ENCODE results near the gene AOPEP. TPM values are rescaled to one million over a fixed set of nuclear protein-coding genes. Genes with fewer than 3 reads are reported as not detected.

The AOPEP gene
- total RNA-seq, 1 experiment from 2014 or later: 32.4 TPM

GRCh38 chr9:94687451-94687850, 39.0 kb upstream of the AOPEP start:
- no peak for DNase-seq (ENCODE audit: unreplicated experiment)
- Mint-ChIP-seq H3K36me3 (ENCODE audit: insufficient read depth, unreplicated experiment) (no peaks in the 10 kb centered on the region), H3K4me1 (ENCODE audit: insufficient read depth, unreplicated experiment) (no peaks in the 10 kb centered on the region), H3K27ac (ENCODE audit: low read depth, unreplicated experiment) (no peak overlapping the region), H3K4me3 (ENCODE audit: unreplicated experiment) (no peak overlapping the region), H3K27me3 (ENCODE audit: insufficient read depth, unreplicated experiment) (peaks cover 29% of the 10 kb centered on the region), H3K9me3 (ENCODE audit: unreplicated experiment) (no peaks in the 10 kb centered on the region)
- BruUV-seq (replicated peaks): no TSS peak
- TF ChIP-seq CTCF (IDR thresholded peaks at IDR 0.05; ENCODE audit: unreplicated experiment): no peak
- ChIA-PET POLR2A (no interaction called here), CTCF (interaction anchor here (1.5 to 2.9 kb wide), 2 partner anchors 96 to 444 kb away, joined by 5 to 10 read pairs; no protein-coding TSS in a partner anchor)
- intact Hi-C loops (cut with micrococcal nuclease): no loop called here

- ChIA-PET POLR2A (no interaction called here), CTCF (interaction anchor here (0.6 to 1.4 kb wide), 3 partner anchors 9 to 455 kb away, joined by 3 to 6 read pairs (median 6); no protein-coding TSS in a partner anchor)
- H3K4me1 Mint-ChIP-seq (ENCODE audit: insufficient read depth, unreplicated experiment): no peaks in the 10 kb centered on the region
- intact Hi-C loops (cut with micrococcal nuclease): no loop called here
- peaks cover 6% of the 10 kb centered on the region for H3K36me3 Mint-ChIP-seq (ENCODE audit: insufficient read depth, unreplicated experiment)
- no TSS peak for BruUV-seq (replicated peaks)
- no peak for DNase-seq (ENCODE audit: unreplicated experiment)
- H3K9me3 Mint-ChIP-seq (ENCODE audit: unreplicated experiment): no peaks in the 10 kb centered on the region
- no peak for TF ChIP-seq CTCF (IDR thresholded peaks at IDR 0.05; ENCODE audit: unreplicated experiment)
- H3K4me3 Mint-ChIP-seq (ENCODE audit: unreplicated experiment): no peak overlapping the region
- no peak overlapping the region for H3K27ac Mint-ChIP-seq (ENCODE audit: low read depth, unreplicated experiment)
- peaks cover 29% of the 10 kb centered on the region for H3K27me3 Mint-ChIP-seq (ENCODE audit: insufficient read depth, unreplicated experiment)
Observed at GRCh38 chr9:94690344-94690743, 36.2 kb upstream of the AOPEP start.

DNA sequence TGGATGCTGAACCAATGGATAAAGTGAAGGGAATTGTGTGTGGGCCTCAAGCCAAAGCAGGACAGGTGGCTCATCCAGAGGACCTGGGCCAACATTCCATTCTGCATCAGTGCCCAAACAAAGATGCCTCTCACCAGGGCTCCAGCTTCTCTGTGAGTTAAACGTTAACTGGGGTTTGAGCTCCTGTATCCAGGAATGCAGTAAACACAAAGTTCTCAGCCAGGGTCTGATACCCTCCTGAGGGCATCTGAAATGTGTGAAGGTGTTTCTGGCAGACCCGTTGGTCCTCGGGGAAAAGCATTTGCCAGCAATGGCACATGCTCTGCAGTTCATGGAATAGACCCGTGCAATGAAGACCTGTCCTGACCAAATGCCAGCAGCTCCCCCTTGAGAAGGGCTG, 33.9 kb upstream of the AOPEP start:
- ChIA-PET CTCF (interaction anchor here (2.7 kb wide), 1 partner anchor 11 kb away, joined by 17 read pairs; no protein-coding TSS in a partner anchor), POLR2A (interaction anchor here (1.0 kb wide), 1 partner anchor 16 kb away, joined by 4 read pairs; no protein-coding TSS in a partner anchor)
- Mint-ChIP-seq H3K4me1 (ENCODE audit: insufficient read depth, unreplicated experiment) (no peaks in the 10 kb centered on the region), H3K27me3 (ENCODE audit: insufficient read depth, unreplicated experiment) (peaks cover 29% of the 10 kb centered on the region), H3K4me3 (ENCODE audit: unreplicated experiment) (no peak overlapping the region), H3K27ac (ENCODE audit: low read depth, unreplicated experiment) (no peak overlapping the region), H3K9me3 (ENCODE audit: unreplicated experiment) (no peaks in the 10 kb centered on the region), H3K36me3 (ENCODE audit: insufficient read depth, unreplicated experiment) (peaks cover 6% of the 10 kb centered on the region)
- intact Hi-C loops (cut with micrococcal nuclease): no loop called here
- no TSS peak for BruUV-seq (replicated peaks)
- no peak for TF ChIP-seq CTCF (IDR thresholded peaks at IDR 0.05; ENCODE audit: unreplicated experiment)
- DNase-seq (ENCODE audit: unreplicated experiment): no peak

DNA sequence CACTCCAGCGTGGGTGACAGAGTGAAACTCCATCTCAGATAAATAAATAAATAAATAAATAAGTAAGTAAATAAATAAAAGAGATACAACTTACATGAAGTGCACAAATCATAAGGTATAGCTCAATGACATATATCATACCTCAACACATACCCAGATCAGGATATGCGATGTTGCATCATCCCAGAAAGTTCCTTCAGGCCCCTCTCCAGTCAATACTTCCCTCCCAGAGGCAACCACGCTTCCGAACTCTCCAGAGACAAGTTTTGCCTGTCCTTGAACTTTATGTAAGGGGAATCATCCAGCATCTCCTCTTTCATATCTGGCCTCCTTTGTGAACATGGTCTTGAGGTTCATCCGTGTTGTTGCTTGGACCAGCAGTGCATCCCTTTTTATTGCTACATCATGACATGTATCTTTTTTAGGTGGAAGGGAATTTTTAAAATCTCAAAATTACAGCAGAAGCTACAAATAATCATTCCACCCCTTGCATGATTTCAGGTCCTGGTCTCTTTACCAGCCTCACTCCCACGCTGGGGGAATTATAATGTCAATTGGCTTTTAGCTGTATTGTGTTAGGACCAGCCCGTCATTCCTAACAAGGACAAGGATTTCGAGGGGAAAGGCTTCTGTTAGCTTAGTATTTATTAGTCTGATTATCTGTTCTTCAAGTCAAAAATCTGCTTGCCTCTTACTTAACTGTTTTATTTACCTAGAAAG, 32.9 kb upstream of the AOPEP start:
- BruUV-seq (replicated peaks): no TSS peak
- H3K36me3 Mint-ChIP-seq (ENCODE audit: insufficient read depth, unreplicated experiment): peaks cover 6% of the 10 kb centered on the region
- intact Hi-C loops (cut with micrococcal nuclease): no loop called here
- H3K27ac Mint-ChIP-seq (ENCODE audit: low read depth, unreplicated experiment): no peak overlapping the region
- H3K9me3 Mint-ChIP-seq (ENCODE audit: unreplicated experiment): no peaks in the 10 kb centered on the region
- H3K4me3 Mint-ChIP-seq (ENCODE audit: unreplicated experiment): no peak overlapping the region
- no peak for TF ChIP-seq CTCF (IDR thresholded peaks at IDR 0.05; ENCODE audit: unreplicated experiment)
- ChIA-PET CTCF (interaction anchor here (0.7 to 2.7 kb wide), 3 partner anchors 12 to 436 kb away, joined by 3 to 17 read pairs (median 3); no protein-coding TSS in a partner anchor), POLR2A (no interaction called here)
- no peaks in the 10 kb centered on the region for H3K4me1 Mint-ChIP-seq (ENCODE audit: insufficient read depth, unreplicated experiment)
- DNase-seq (ENCODE audit: unreplicated experiment): no peak
- peaks cover 22% of the 10 kb centered on the region for H3K27me3 Mint-ChIP-seq (ENCODE audit: insufficient read depth, unreplicated experiment)

Measured in MCF 10A (cell line).